HG03439 (cell line): Measurements from ENCODE around the gene TSEN54.
"Not testable (repeated sequence)": the region's sequence is repeated elsewhere in the genome, so short reads cannot be mapped to it uniquely, and the experiment has no call there.

Experiments used
- ATAC-seq: cut with Tn5 transposase; IDR thresholded peaks from one replicate; pipeline ENCODE4 v1.9.1; 2021; ENCODE audit warnings: mild to moderate bottlenecking, moderate library complexity; ENCODE audit not compliant: unreplicated experiment

The TSEN54 gene

GRCh38 chr17:75516255-75516618 is at the start of gene TSEN54:
TSEN54 (plus strand) TSS chr17:75516528; CDS start chr17:75516561, 33 bp downstream.
- ATAC-seq: peak; percentile 70

- ATAC-seq: no peak
These were observed 48.0 kb upstream of the TSEN54 start for GRCh38 chr17:75468291-75468754.

GRCh38 chr17:75468779-75469373 is 47.5 kb upstream of the TSEN54 start:
- no peak for ATAC-seq

DNA sequence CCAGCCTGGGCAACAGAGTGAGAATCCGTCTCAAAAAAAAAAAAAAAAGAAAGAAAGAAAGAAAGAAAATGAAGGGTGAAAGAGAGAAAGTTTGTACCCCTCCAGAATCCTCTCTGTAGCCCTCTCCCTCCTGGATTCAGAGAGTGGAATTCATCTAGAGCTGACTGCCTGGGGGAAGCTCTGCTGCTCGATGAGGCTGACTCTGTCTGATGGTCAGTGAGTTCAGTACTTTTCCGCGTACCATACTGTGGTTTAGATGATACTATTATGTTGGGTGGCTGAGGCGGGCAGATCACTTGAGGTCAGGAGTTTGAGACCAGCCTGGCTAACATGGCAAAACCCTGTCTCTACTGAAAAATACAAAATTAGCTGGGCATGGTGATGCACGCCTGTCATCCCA is 45.1 kb upstream of the TSEN54 start:
- ATAC-seq: no peak

GRCh38 chr17:75472119-75472518 is 44.2 kb upstream of the TSEN54 start:
- no peak for ATAC-seq

DNA sequence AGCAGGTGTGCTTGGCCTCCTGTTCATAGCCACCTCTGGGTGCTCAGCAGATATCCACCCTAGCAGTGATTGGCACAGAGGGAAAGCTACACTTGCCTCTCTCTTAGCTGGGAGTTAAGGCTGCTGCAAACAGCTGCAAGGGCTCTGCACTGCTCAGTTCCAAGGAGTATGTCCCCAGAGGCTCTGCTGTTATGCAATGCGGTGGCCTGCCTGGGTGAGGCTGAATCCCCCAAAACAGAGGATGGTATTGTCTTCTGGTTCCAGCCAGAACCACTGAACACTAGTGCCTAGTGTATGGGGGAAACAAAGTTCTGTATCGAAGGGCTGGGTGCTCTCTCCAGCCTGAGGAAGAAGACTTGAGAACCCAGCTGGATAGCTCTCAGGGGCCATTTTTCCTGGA is 43.1 kb upstream of the TSEN54 start:
- ATAC-seq: no peak

DNA sequence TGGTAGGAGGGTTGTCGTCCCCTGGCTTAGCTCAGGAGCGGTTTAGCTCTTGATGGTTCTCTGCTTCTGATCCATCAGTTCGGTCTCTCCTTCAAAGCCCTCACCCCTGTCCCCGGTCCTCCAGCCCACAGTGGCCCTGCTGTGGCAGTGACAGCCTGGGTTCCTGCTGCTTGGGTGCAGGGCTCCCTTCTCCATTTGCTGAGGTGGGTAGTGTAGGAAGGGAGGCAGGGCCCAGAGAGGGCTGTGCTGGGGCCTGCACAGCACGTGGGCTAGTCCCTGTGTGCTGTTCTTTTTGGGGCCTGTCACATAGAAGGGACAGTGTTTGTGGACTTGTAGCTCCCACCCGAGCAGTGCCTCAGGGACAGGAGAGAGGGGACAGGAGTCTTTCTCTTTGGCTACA is 41.6 kb upstream of the TSEN54 start:
- ATAC-seq: no peak

GRCh38 chr17:75475144-75475835 is 41.0 kb upstream of the TSEN54 start:
- no peak for ATAC-seq

DNA sequence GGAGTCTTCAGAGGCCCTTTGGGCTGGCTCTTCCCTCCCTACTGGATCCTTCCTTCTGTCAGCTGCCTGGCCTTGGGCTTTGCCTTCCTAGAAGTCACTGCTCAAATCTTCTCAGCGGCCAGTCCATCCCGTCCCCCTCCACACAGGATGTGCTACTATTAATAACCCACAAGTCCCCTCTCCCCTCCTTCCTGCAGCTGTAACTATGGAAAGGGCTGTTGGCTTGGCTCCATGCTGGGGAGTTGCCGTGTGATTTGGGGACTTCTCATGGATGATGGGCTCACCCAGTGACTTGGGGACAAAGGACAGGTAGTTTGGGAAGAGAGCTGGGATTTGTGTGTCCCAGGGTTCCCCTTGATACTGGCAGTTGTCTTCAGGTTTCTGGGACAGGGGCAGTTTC is 40.5 kb upstream of the TSEN54 start:
- no peak for ATAC-seq

- no peak for ATAC-seq
These were observed 40.1 kb upstream of the TSEN54 start for GRCh38 chr17:75476271-75476671.

GRCh38 chr17:75476752-75477489 is 39.4 kb upstream of the TSEN54 start:
- ATAC-seq: no peak

GRCh38 chr17:75477490-75477862 is 38.9 kb upstream of the TSEN54 start:
- ATAC-seq: not testable (repeated sequence)

DNA sequence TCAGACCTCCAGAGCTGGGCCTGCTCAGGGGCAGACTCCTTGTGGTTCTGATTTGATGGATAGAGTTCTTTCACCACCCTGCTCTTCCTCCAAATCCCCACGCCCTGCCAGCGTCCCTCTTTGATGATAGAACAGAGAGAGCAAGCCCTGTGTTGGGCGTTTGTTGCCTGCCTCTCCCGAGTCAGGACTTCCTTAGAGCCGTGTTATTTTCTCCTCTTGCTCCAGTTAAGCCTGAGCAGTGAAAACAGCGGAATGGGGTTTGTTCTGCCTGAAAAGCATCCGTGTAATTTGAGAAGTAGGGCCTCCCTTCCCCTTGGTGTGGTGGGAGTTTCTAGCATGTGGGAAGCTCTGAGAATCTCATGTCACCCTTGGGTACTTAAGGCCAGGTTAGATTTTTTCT is 37.8 kb upstream of the TSEN54 start:
- ATAC-seq: no peak

GRCh38 chr17:75480281-75480680 is 36.0 kb upstream of the TSEN54 start:
- ATAC-seq: no peak

DNA sequence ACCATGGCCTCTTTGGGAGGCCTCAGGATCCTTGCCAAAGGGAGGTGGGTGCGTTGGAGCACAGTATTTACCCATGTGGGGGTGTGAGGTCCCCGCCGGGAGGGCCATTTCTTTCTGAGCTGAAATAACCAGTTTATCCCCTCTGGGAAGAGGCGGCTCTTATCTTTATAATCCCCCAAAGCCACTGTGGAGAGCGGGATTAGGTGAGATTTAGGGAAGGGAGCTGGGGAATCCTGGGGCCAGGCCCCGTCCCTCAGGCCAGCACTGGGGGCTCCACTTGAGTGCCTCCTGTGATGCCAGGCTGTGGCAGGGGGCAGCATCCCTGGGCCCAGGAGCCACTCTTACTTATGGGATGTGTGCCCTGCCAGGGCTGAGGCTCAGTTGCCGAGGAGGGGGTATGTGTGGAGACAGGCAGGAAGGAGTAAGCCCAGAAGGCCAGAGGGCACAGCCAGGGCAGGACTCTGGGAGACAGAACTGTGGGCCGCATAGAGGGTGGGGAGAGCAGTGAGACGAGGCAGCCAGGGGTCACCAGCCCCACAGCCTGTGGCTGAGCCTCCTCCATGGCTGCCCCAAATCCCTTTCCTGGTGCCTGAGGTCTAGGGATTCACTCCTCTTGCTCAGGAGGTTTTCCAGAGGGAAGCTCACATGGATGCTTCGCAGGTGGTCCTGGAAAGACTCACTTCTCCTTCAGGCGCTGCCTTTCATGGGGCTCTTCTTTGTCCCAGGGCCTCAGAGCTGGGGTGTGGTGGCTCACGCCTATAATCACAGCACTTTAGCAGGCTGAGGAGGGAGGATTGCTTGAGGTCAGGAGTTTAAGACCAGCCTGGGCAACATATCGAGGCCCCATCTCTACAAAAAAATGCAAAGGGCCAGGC is 34.9 kb upstream of the TSEN54 start:
- no peak for ATAC-seq

DNA sequence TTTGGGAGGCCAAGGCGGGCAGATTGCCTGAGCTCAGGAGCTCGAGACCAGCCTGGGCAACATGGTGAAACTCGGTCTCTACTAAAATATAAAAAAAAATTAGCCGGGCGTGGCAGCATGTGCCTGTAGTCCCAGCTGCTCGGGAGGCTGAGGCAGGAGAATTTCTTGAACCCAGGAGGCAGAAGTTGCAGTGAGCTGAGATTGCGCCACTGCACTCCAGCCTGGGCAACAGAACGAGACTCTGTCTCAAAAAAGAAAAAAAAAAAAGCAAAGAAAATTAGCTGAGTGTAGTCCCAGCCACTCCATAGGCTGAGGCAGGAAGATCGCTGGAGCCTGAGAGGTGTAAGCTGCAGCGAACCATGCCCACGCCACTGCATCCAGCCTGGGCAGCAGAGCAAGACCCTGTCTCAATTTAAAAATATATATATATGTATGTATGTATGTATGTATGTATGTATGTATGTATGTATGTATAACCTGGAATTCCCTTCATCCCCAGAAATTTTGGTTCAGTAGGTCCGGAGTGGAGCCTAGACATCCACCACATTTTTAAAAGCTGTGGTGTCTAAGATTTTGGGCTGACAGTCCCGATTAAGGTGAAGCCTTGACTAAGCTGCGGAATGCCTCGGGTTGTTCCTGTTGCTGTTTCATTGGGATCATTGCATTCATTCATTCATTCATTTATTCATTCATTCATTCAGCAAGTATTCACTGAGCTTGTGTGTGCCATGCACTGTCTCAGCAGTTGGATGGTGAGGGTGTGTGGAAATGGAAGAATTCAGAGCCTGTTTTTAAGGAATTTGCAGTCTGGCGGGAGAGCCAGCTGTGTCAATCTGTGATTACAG is 34.0 kb upstream of the TSEN54 start:
- no peak for ATAC-seq

DNA sequence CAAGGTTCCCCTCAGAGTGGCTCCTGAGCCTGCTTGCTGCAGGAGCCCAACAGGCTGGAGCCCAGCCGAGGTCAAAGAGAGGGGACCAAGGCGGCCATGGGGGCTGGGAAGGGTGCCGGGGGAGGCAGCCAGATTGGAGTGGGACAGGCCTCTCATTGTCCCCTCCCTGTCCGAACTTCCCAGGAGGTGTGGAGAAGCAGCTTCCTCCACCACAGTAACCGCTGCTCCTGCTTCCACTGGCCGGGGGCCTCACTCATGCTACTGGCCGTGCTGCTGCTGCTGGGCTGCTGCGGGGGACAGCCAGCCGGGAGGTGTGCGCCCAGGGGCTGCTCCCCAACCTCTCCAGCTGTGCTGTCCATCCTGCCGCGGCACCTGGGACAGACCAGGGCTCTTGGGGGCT is 30.6 kb upstream of the TSEN54 start:
- no peak for ATAC-seq

DNA sequence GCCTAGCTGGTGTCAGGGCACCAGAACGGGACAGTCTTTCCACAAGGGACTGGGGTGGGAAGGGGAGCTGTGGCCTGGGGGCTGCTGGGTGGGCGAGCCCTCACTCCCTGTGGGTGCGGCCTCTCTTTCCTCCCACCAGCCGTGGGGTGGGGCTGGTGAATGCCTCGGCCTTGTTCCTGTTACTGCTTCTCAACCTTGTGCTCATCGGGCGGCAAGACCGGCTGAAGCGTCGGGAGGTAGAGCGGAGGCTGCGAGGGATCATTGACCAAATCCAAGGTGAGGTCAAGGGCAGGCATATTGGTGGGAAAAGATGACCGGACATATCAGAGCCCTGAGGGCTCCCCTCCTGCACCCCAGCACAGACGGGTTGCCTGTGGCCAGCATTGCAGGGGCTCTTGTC is 30.2 kb upstream of the TSEN54 start:
- no peak for ATAC-seq

- no peak for ATAC-seq
These were observed 29.4 kb upstream of the TSEN54 start for GRCh38 chr17:75486951-75487350.

DNA sequence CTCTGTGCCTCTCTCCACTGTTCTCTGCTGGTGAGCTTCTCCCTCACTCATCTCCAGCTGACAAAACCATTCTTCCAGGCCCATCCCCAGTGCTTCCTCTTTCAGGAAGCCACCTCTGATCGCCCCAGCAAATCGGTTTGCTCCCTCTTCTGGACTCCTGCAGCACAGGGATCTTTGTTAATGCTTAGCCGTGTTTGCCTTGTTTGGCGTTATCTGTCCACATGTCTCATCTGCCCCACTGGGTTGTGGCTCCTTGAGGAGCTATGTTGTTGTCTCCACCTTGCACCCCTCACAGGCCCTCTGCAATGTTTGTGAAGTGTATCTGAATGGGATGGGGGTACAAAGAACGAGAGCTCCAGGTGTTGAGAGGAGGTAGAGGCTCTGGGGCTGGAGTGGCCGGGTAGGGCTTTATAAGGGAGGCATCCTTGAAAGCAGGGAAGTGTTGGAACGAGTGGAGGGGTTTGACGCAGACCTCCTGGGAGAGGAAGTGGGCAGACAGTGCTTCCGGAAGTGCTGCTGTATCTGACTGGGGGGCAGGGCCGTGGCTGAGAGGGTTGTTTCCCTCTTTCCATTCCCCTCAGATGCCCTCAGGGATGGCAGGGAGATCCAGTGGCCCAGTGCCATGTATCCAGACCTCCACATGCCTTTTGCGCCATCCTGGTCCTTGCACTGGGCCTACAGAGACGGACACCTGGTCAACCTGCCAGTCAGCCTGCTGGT is 28.8 kb upstream of the TSEN54 start:
- no peak for ATAC-seq
